IMR-90 (cell line): Measurements from ENCODE around the gene LSMEM2. TPM values are rescaled to one million over a fixed set of nuclear protein-coding genes. Genes with fewer than 3 reads are reported as not detected.

Source experiments
- ATAC-seq: fragments of 200-7000 bp; cut with Tn5 transposase; 2 replicates; pipeline ENCODE4 v1.9.1; 2020; ENCODE audit warnings: low read depth, mild to moderate bottlenecking, moderate library complexity
- BruUV-seq: library from RNA; stranded (reverse); fragments of 400-500 nt; replicated peaks from 2 replicates; lab custom pipeline; 2021; lab: Mats Ljungman, UMichigan
- CTCF ChIA-PET: fragments of 300-600 bp; formaldehyde crosslinking; extraction: SDS; loops from one replicate; lab custom pipeline; 2021; ENCODE audit warnings: antibody characterized with exemption; lab: Yijun Ruan, JAX
- POLR2A ChIA-PET: fragments of 300-600 bp; sonication (Branson Sonifier 250); formaldehyde crosslinking; loops from one replicate; lab custom pipeline; 2022; ENCODE audit warnings: antibody characterized with exemption; ENCODE audit not compliant: unreplicated experiment; lab: Charles Lee
- DNase-seq: peaks from one replicate; pipeline ENCODE4 v3.0.0; 2013
- H2AFZ ChIP-seq: replicated peaks from 2 replicates; pipeline ENCODE3; 2013; ENCODE audit warnings: low read length, mild to moderate bottlenecking; ENCODE audit not compliant: poor library complexity
- H2AK5ac ChIP-seq: 2 replicates; pipeline ENCODE4 v1.6.1; 2013; ENCODE audit warnings: low read depth, low read length, inconsistent platforms
- H2AK9ac ChIP-seq: replicated peaks from 2 replicates; pipeline ENCODE3; 2013; ENCODE audit warnings: mild to moderate bottlenecking, low read depth, low read length, moderate library complexity; ENCODE audit not compliant: poor library complexity
- H2BK120ac ChIP-seq: 2 replicates; pipeline ENCODE4 v1.6.1; 2013; ENCODE audit warnings: low read depth, low read length, inconsistent platforms
- H2BK15ac ChIP-seq: 3 replicates; pipeline ENCODE4 v1.6.1; 2013; ENCODE audit warnings: low read depth, low read length, inconsistent platforms
- H2BK20ac ChIP-seq: 2 replicates; pipeline ENCODE4 v1.6.1; 2013; ENCODE audit warnings: low read depth, mild to moderate bottlenecking, inconsistent platforms, low read length, moderate library complexity
- H2BK5ac ChIP-seq: 2 replicates; pipeline ENCODE4 v1.6.1; 2013; ENCODE audit warnings: mild to moderate bottlenecking, low read depth, low read length, inconsistent platforms; ENCODE audit not compliant: poor library complexity, severe bottlenecking
- H3K14ac ChIP-seq: replicated peaks from 2 replicates; pipeline ENCODE4 v1.6.1; 2013; ENCODE audit warnings: low read depth, low read length, inconsistent platforms
- H3K18ac ChIP-seq: 2 replicates; pipeline ENCODE4 v1.6.1; 2013; ENCODE audit warnings: low read depth, low read length, control low read depth
- H3K23ac ChIP-seq: 2 replicates; pipeline ENCODE4 v1.6.1; 2013; ENCODE audit warnings: low read depth, low read length, inconsistent platforms
- H3K27ac ChIP-seq: 2 replicates; pipeline ENCODE4 v1.5.1; 2013; ENCODE audit warnings: mild to moderate bottlenecking, control low read depth, low read length; ENCODE audit not compliant: insufficient read depth
- H3K27me3 ChIP-seq: 2 replicates; pipeline ENCODE4 v1.6.1; 2013; ENCODE audit warnings: low read length; ENCODE audit not compliant: control insufficient read depth, insufficient read depth
- H3K36me3 ChIP-seq: 2 replicates; pipeline ENCODE4 v1.6.1; 2013; ENCODE audit warnings: low read length, mixed read lengths; ENCODE audit not compliant: control insufficient read depth, insufficient read depth
- H3K4ac ChIP-seq: 2 replicates; pipeline ENCODE4 v1.6.1; 2013; ENCODE audit warnings: low read depth, low read length, inconsistent platforms
- H3K4me1 ChIP-seq: 2 replicates; pipeline ENCODE4 v1.6.1; 2013; ENCODE audit warnings: low read length, mixed read lengths; ENCODE audit not compliant: control insufficient read depth, insufficient read depth
- H3K4me2 ChIP-seq: 2 replicates; pipeline ENCODE4 v1.6.1; 2013; ENCODE audit warnings: low read depth, mild to moderate bottlenecking, control low read depth, low read length, moderate library complexity
- H3K4me3 ChIP-seq: 2 replicates; pipeline ENCODE4 v1.5.1; 2013; ENCODE audit warnings: low read depth, mild to moderate bottlenecking, control low read depth, low read length, moderate library complexity; ENCODE audit not compliant: insufficient read depth
- H3K56ac ChIP-seq: 2 replicates; pipeline ENCODE4 v1.6.1; 2013; ENCODE audit warnings: low read length, inconsistent platforms; ENCODE audit not compliant: insufficient read depth; ENCODE audit errors: extremely low read depth
- H3K79me1 ChIP-seq, 2 experiments: 2 replicates each; pipeline ENCODE4 v1.6.1; 2013; ENCODE audit warnings: low read length in 2 of 2, inconsistent platforms in 1 of 2, low read depth in 1 of 2
- H3K9ac ChIP-seq: 2 replicates; pipeline ENCODE4 v1.6.1; 2013; ENCODE audit warnings: low read depth, low read length, control low read depth
- H3K9me1 ChIP-seq: 2 replicates; pipeline ENCODE4 v1.6.1; 2013; ENCODE audit warnings: low read length, inconsistent platforms; ENCODE audit not compliant: insufficient read depth
- H3K9me3 ChIP-seq: 2 replicates; pipeline ENCODE4 v1.6.1; 2013; ENCODE audit warnings: low read length; ENCODE audit not compliant: control insufficient read depth, insufficient read depth
- H4K20me1 ChIP-seq: 2 replicates; pipeline ENCODE4 v1.6.1; 2013; ENCODE audit warnings: low read length, inconsistent platforms; ENCODE audit not compliant: insufficient read depth
- H4K5ac ChIP-seq: 2 replicates; pipeline ENCODE4 v1.6.1; 2013; ENCODE audit warnings: mild to moderate bottlenecking, low read depth, low read length, control low read depth
- H4K8ac ChIP-seq, 2 experiments: 2 replicates each; pipeline ENCODE4 v1.6.1; 2013; ENCODE audit warnings: low read depth in 2 of 2, low read length in 2 of 2, control low read depth in 1 of 2, inconsistent platforms in 1 of 2
- H4K91ac ChIP-seq: 2 replicates; pipeline ENCODE4 v1.6.1; 2013; ENCODE audit warnings: low read depth, low read length, inconsistent platforms; ENCODE audit not compliant: insufficient read depth
- CHD1 ChIP-seq: IDR thresholded peaks from 2 replicates; pipeline ENCODE4 v1.6.1; 2012; ENCODE audit warnings: low read depth, low read length, improper control_type of control experiment
- RCOR1 ChIP-seq: IDR thresholded peaks from 2 replicates; pipeline ENCODE4 v1.6.1; 2012; ENCODE audit warnings: mild to moderate bottlenecking, low read length, improper control_type of control experiment; ENCODE audit not compliant: insufficient replicate concordance
- WGBS, 2 experiments: methylation state at CpG; one replicate each; pipeline versions ENCODE4 v1.1.5 to v1.1.7; 2013; ENCODE audit warnings: missing lambda C conversion rate in 2 of 2; ENCODE audit not compliant: insufficient read length in 1 of 2; ENCODE audit errors: extremely low coverage in 2 of 2; 5-methylcytosine and 5-hydroxymethylcytosine counted together
- dilution Hi-C: fragments of 300-500 bp; cut with HindIII; formaldehyde crosslinking; loops from one replicate; pipeline ENCODE4 v1.14.3; 2018; ENCODE audit warnings: low sequenced_read_pairs; ENCODE audit not compliant: unreplicated experiment
- in situ Hi-C: fragments of 300-500 bp; cut with MboI; formaldehyde crosslinking; loops from 3 replicates; pipeline ENCODE4 v1.14.3; 2019; ENCODE audit warnings: low sequenced_read_pairs, inconsistent platforms, mixed read lengths
- intact Hi-C: fragments of 100-400 bp; cut with micrococcal nuclease; formaldehyde crosslinking; loops from 2 replicates; pipeline ENCODE4 v1.10.0; 2022
- polyA plus RNA-seq, 3 experiments: library from polyadenylated mRNA; depleted of rRNA; stranded (reverse); fragments of >200 nt; gene quantifications; 2 replicates each; pipeline ENCODE4 v1.2.3, GENCODE V29; 2012; ENCODE audit warnings: low replicate concordance in 1 of 3
- total RNA-seq: library from RNA; depleted of rRNA; stranded (reverse); fragments of >200 nt; gene quantifications from 2 replicates; pipeline ENCODE4 v1.2.3, GENCODE V29; 2012

The LSMEM2 gene
- total and polyA plus RNA-seq, 2 of the 4 experiments (the other 2 are of a cell fraction), result under 0.01 TPM; not detected in 1

- H3K4ac ChIP-seq, result peak overlapping the region; percentile 33; the same call in 1 of the 2 replicates
- peak overlapping the region; percentile 79 for H2AK9ac ChIP-seq
- no peak overlapping the region for H3K4me2 ChIP-seq
- H4K8ac ChIP-seq, result peak overlapping the region in 1 of 2 experiments; percentile 22; a peak in 2 of 4 replicates
- no peak overlapping the region for H3K9ac ChIP-seq
- H2AFZ ChIP-seq, result peak overlapping the region; percentile 14
- DNase-seq, result no peak
- intact Hi-C loops, result loop anchor here (5.0 kb wide), 1 partner anchor 60 kb away; the partner anchor contains the start of gene HYAL2
- H3K4me3 ChIP-seq, result no peak overlapping the region
- no peak overlapping the region for H3K18ac ChIP-seq
- no peaks in the 10 kb centered on the region for H3K9me3 ChIP-seq
- peaks cover 7% of the 10 kb centered on the region; the same call in 1 of the 2 replicates for H3K36me3 ChIP-seq
- H2BK15ac ChIP-seq, result 0 out of 3 replicates have a peak overlapping the region, but pooled peaks have one; percentile 28
- no peak overlapping the region for H2BK5ac ChIP-seq
- H2BK120ac ChIP-seq, result no peak overlapping the region
- WGBS, 2 experiments, result 80% methylated on average over 3 of the region's 7 CpGs; no CpG with 5 or more reads in 1 of the 2 experiments
- no peak overlapping the region for H3K14ac ChIP-seq
- peak overlapping the region; percentile 15; the same call in 1 of the 2 replicates for H3K27ac ChIP-seq
- H3K4me1 ChIP-seq, result peaks cover 51% of the 10 kb centered on the region
- H3K79me1 ChIP-seq, result peaks cover 6 to 59% of the 10 kb centered on the region in 2 experiments
- no TSS peak for BruUV-seq
- in situ Hi-C loops, result no loop called here
- H3K9me1 ChIP-seq, result peaks cover 28% of the 10 kb centered on the region
- TF ChIP-seq CHD1 (no peak), RCOR1 (no peak)
- H4K5ac ChIP-seq, result no peak overlapping the region
- ATAC-seq, result no peak
- POLR2A ChIA-PET, result interaction anchor here (0.6 kb wide), 1 partner anchor 84 kb away, joined by 10 read pairs; no protein-coding TSS in a partner anchor
- CTCF ChIA-PET, result interaction anchor here (1.0 to 1.7 kb wide), 2 partner anchors 16 to 37 kb away, joined by 5 to 7 read pairs; no protein-coding TSS in a partner anchor
- peak overlapping the region; percentile 73 for H2AK5ac ChIP-seq
- no peak overlapping the region for H3K56ac ChIP-seq
- H4K91ac ChIP-seq, result peak overlapping the region; percentile 58; the same call in 1 of the 2 replicates
- H3K27me3 ChIP-seq, result no peaks in the 10 kb centered on the region
- dilution Hi-C loops, result no loop called here
- H3K23ac ChIP-seq, result no peak overlapping the region
- H2BK20ac ChIP-seq, result no peak overlapping the region
- no peaks in the 10 kb centered on the region for H4K20me1 ChIP-seq
These were observed 16.1 kb upstream of the LSMEM2 start for GRCh38 chr3:50262778-50263177.
